GM18907 (cell line): ENCODE data around the gene IQCH.

Source experiments
- ATAC-seq: cut with Tn5 transposase; IDR thresholded peaks from one replicate; pipeline ENCODE4 v1.9.1; 2021; ENCODE audit warnings: mild to moderate bottlenecking, moderate library complexity; ENCODE audit not compliant: unreplicated experiment

Gene IQCH

DNA sequence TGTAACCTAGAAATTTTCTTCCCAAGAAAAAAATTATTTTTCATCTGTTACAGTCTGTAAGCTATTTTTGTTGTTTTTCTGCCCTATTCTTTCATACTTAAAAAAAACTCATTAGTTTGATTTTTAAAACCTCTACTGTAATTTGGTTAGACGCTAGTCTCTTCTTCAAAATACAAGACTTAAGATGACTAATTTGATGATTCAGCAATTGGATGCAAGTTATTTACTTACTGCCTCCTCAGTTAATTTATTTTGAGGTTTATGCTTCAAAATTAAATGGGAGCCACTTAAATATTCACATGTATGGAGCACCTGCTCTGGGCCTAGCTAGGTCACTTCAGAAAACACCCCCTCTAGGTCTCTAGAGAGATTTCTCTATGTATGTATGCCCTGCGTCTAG is 132.4 kb downstream of the IQCH start:
- ATAC-seq = no peak

DNA sequence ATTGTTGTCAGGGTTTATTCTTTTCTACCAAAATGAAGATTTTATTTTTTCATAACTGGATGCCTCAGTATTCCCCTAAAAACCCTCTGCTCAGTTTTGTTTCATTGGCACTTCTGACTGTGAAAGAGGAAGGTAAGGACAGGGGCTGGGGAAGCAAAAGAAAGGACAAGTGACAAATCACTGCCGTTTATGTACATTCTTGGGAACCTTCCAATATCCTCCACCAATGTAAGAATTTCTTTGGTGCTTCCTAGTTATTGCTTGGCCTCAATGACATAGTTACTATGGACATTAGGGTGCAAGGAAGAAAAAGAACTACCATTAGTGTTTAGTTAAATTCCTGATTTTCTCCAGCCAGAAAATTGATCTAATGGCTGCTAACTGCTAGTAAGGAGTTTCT is 135.4 kb downstream of the IQCH start:
- ATAC-seq = no peak

DNA sequence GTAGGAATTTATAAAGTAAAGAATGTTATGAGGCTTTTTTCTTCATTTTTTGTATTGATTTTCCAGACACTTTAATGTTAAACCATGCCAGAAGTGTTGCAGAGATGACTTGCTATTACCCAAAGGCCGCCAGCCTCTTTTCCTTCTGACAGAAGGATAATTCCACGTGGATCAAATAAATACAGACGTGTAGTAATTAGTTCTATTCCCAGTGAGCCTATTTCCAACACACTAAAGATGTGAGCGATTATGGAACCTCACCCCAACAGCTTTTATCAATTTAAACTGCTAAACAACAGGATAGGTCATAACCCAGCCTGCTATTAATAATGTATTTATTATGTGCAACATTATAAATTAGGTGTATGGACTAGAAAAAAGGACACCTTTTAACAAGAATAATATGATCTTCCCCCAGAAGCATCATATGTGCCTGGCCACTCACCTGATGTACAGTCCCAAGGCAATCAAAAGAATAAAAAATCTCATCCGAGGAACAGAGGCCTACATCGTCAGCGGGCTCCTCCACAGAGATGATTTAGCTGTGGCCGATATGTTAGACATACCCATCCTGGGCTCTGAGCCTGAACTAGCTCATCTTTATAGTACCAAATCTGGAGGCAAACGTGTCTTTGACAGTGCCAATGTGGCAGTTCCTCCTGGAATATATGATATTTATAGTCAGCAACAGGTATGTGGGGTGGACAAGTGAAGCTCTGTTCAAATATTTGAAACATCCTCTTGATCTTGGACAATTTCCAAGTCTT is 140.5 kb downstream of the IQCH start:
- no peak for ATAC-seq

DNA sequence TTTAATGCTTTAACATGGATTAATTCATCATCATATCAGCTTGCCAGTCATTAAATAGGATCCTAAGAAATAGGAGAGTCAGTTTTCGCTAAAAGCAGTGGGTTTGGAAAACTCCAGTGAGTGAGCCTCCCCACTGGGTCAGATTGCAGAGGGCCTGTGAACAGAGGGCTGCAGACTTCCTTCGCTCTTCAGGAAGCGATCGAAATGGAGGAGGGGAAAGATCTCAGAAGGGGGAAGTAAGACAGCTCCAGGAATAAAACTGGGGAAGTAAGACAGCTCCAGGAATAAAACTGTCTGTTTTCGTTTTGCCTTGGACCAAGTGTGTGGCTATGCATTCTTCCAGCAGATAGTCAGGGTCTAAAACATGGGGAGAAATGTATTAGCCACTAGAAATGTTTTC is 141.5 kb downstream of the IQCH start:
- no peak for ATAC-seq

DNA sequence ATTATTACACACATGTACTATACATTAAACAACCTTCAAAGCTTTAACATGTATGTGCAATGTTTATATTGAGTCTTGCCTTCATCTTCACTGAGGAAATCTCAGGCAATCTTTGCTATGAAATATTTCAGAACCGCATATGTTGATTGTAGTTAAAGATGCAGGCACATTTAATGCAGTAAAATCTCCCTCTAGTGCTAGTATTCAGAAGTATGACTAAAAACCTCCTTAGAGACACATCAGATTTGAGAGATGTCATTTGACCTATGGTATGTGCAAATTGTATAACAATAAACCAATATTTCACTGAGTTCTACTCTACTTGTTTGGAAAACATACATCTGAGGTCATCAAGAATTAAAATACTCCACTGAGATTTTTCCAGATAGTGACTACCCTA is 142.6 kb downstream of the IQCH start:
- ATAC-seq = no peak

DNA sequence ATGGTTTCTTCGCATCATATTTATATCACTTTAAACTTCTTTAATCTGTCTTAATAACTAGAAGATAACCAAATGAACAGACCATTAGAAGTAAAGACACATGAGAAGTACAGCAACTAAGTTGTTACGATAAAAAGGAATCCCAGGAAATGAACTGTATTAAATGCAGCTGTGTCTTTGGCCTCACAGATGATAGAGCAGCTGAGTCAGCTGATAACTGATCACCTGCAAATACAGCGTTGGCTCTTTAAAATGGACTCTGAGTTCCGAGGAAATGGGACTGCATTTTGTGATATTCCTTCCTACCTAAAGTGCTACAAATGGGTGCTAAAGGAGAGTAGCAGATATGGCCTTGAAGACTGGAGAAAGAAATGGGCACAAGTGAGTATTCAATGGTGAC is 145.3 kb downstream of the IQCH start:
- ATAC-seq = no peak

DNA sequence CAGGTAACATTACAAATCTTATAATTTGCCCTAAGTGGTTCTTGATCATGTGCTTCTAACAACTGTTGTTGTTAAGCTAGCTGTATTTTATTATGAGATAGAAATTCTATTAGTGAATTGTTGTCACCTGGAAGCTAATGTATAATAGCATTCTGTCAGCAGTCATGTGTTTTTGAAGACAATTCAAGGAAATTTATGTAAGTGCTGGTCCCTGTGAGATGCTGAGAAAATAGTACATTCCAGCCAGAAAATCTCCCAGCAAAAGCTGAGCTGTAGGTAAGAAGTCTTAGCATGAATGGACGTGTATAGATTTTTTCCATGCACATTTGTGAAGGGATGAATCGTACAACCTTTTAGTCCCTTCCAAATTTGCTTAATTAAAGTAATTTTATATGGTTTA is 146.3 kb downstream of the IQCH start:
- ATAC-seq = no peak

DNA sequence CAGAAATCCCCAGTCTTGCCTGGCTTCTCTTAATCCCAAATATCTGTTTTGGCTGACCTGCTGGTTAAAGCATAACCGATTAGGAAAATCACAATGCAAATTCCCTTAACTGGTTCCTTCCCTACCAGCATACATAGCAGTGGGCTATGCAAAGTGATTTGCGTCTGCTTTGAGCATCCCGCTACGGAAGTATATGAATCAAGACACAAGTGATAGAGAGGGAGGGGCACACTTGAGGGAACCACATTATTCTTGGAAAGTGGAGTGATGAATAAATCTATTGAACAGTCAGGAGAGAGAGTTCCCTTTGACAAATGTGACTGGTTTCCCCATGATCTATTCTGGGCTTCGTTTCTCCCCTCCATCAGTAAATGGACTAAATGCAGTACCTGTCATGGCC is 146.8 kb downstream of the IQCH start:
- no peak for ATAC-seq

DNA sequence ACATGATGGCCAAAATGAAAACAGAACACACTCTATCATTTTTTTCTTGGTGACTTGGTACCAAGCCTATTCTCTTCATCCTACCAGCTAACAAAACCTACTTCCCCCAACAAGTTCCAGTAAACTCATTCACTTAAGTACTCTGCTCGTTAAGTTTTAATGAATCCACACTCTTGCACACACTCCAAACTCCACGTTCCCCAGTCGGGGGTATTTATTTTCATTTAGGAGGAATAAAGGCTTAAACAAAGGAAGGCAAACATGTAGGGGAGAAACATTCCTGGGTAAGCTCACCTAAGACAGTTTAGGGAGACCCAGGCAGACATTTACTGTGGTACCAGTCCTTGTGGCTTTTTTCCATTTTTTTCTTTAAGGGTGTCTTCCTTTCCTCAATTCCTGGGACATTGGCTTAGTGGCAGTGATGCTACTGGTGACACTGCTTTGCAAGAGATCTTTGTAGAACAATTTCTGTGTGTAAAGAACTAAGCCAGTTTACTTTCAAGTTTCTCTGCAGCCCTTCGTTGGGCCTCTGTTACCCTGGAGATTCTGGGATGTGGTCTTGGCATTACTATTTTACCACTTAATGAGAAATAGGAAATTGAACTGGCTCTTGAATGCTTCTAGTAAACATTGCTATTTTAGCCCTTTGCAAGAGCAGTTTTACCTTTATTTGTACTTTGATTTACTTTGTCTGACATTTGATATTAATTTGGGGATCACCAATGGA is 149.0 kb downstream of the IQCH start:
- ATAC-seq = no peak

DNA sequence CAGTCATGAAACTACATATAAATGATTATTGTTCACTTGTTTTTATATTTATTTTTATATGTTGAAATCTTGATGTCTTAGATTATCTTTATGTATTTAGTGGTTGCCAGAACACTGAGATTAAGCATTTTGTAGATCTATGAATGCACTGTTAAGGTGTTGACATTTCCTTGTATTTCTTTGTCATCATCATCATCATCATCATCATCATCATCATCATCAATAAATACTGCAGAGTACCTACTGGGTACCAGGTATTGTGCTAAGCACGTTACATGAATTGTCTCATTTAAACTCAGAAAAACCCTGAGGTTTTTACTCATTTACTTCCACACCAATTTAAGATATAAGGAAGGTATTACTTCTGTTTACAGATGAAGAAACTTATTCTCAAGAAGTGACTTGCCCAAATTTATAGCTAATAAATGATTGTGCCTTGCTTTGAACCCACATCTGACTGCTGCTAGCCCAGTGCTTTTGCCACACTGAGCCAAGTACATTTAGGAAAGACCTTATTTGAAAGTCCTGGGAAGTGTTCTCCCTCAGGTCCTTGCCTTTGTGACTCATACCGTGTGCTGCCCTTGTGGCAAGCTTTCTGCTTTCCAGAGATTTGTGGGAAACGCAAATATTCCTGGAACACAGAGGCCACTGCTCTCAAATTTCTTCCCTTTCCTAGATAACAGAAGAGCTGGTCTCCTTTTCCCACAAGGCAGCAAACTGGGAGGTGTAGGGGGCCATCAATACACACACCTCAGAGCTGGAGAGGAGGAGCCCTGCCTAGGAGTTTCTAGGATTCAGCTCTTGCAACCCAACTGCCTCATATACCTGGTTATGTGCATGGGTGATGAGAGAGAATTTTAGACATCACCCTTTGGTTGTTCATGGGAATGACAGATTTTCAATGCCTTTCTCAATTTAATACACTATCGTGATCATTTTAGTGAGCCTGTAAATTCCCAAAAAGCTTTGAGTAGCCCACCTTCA is 150.9 kb downstream of the IQCH start:
- no peak for ATAC-seq

DNA sequence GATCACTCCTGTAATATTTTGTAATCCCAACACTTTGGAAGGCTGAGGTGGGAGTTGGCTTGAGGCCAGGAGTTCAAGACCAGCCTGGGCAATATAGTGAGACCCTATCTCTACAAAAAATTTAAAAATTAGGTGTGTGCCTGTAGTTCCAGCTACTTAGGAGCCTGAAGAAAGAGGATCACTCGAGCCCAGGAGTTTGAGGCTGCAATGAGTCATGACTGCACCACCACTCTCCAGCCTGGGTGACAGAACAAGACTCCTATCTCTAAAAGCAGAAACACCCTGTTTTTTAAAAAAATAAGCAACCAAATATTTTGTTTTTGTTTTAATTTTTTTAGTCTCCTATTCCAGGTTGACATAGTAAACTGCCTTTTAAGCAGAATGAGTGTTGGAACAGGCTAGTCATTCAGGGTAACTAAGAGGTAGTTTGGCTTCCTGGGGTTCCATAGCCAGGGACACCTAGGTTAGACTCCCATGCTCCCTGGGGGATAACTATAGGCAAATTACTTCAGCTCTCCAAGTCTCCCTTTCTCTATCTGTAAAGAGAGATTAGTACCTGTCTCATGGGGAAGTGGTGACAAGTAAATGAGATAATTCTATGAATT is 151.8 kb downstream of the IQCH start:
- no peak for ATAC-seq

DNA sequence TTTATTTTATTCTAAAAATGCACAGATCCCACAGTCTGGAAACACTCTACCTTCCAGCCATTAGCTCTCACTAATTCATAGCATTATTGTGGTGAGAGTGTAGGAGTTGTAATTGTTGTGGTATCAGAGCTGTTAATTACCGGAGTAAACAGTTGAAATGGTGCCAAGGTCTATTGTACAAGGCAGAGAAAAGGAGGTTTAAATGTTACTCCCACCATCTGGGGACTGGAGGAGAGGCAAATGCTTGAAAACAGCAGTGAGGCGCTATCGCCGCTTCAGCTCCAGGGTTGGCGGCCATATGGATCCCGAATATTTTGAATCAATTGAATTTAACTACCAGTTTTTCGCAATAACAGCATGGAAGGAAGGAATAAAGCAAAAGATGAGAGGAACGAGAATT is 153.2 kb downstream of the IQCH start:
- no peak for ATAC-seq

DNA sequence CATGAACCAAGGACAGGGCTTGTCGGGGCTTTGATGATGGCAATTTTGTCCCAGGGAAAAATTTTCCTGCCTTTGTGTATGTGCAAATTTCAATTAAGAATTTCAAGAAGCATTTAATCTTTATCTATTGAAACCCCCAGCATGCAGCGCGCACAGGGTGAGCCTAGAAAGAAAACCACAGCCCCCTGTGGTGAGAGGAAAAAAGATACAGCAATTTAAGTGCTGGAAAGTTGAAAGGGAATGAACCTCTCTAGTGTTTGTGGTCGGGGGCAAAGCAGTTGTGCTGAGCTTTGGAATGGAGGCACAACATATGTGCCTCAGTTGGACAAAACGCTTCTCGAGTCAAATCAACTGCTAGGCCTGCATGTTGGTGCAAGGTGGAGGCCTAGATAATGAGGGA is 154.6 kb downstream of the IQCH start:
- no peak for ATAC-seq

DNA sequence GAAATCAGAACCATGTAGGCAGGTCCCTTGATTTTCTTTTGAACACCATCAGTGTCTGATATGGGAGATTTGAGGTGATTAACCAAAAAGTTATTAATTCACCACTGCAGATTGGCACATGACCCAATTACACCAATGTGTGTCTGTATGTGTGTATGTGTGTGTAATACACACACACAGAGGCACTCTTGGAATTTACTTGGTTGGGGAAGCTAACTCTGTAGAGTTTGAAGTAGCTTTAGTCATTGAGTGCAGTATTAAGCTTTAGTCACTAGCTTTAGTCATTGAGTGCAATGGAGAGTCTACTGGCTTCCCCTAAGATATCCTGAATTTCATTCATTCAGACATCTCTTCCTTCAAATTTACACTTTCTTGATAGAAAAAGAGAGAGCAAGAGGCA is 156.9 kb downstream of the IQCH start:
- ATAC-seq = no peak

DNA sequence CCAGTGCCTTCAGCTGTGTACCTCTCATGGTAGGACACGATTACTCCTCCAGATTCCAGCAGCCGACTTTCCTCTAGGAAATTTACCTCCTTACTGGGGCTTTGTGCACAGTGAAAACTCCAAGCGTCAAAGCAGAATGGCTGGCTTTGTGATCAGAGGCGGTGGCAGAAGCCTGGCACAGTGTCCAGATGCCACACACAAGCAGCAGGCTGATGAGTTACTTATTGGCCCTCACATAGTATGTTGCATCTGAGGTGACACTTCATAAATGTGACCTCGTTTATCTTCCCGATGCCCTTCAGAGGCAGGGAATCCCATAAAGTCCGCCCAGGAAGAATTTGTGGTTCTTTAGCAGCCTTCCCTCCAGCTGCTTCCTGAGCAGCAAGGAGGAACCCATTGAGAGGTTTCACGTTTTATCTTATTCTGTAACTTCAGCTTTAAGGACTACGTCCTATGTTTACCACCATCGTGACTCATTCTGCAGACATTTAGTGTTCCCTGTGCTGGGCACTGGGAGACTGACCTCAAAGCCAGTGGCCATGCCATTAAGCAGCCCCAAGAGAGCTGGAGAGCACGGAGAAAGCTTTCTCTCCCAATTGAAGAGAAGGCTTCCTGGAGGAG is 159.3 kb downstream of the IQCH start:
- ATAC-seq = no peak

DNA sequence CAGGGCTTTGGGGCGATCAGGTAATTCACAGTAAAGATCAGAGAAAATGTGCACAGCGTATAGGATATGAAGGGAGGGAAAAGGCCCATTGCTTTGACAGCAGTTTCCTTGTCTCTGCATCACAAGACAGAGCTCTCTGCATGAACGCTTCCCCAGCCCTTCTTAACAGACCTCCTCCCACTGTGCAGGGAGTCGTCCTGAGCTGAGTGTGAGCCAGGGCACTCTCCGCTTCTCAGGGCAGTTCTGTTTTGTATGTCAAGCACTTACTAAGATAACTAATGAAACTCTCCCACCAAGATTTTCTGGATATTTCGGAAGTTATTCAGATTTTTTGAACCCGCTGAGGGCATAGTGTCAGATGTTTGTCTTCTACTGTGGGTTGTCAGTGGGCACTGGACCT is 160.6 kb downstream of the IQCH start:
- ATAC-seq = no peak

DNA sequence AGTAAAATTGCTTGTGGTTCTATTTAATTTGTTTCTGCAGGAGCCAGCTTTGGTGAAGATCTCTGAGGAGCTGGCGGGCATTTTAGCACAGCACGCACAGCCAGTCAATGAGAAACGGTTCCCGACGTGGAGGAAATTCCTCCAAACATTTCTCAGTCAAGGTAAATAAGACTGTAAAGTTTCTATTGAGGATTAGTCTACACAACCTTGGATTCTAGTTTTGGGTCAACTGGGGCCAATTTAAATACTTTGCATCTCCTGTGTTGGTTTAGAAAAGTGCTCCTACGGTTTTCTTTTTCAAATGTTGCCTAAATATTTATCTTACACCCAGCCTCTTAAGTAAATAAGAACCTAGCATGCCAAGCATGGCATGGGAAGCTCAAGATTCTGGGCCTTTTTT is 162.3 kb downstream of the IQCH start:
- ATAC-seq = no peak

DNA sequence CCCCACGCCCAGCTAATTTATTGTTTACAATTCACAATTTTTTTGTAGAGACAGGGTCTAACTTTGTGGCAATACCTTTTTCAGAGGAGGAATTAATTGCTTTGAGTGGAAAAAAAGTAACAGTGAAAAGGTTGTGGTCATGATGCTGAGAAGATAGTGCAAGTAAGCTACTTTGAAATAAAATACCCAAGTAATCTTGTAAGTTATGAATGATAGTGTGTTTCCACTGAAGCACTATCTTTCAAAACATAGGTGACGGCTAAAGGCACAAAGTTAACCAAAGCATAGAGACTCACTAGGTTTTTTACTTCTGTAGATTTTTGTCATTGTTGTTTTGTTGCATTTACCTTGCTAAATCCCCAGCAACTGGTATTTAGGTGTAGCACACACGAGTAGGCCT is 165.1 kb downstream of the IQCH start:
- no peak for ATAC-seq

DNA sequence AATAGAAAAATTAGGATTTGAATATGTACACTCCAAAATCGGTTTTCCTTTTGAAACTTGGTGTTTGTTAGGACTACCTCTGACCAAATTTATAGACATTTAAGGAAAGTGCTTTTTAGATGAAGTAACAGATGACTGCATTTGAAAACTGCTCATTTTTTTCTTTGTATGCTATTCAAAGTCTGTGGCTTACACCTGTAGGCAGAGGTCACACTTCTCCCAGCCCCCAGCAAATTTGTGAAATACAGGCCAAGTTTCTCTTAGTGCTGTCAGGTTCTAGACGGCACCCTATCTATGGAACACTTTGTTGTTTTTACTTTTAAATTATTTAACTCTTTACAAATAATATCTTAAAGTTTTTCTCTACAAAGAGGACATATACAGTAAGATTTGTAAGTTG is 165.6 kb downstream of the IQCH start:
- no peak for ATAC-seq

DNA sequence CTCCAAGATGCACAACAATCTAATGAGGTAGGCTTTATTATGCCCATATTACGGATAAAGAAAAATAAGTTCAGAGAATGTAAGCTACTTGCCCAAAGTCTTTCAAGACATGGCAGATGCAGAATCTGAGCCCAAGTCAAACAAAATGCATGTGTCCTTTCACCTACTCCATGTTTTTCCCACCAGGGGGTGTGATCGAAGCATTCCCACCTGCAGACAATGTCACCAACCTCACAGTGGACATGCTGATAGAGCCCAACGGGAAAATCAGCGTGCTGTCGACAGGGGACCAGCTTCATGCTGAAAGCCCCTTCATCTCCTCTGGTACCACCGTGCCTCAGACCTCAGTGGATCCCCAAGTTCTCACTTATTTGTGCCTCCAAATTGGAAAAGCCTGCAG is 166.5 kb downstream of the IQCH start:
- ATAC-seq = no peak

DNA sequence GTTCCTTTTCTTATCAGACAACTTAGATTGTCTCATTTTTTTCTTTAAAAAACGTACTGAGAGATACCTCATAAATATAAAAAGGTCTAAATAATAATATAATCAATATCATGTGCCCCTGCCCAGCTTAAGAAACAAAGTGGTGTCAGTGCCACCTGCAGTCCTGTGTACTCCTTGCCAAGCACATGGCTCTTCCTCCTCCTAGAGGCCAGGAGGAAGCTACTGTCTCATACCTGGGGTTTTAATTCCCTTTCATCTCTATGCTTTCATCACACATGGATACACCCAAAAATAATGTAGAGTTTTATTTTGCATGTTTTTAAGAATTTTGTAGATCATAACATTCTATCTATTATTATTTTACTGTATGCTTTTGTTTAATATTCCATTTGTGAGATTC is 167.7 kb downstream of the IQCH start:
- ATAC-seq = no peak
